ENCODE results near the gene DNAJC5G. TPM values are rescaled to one million over a fixed set of nuclear protein-coding genes. Genes with fewer than 3 reads are reported as not detected.

The DNAJC5G gene
- total and polyA plus RNA-seq, 4 donors = 0.22 to 1.7 (median 0.49) TPM

- H3K4me3 ChIP-seq (ENCODE audit: low read depth, low read length) = no peak overlapping the region
- WGBS (ENCODE audit: insufficient coverage) = 52% methylated on average over 9 of the region's 13 CpGs
- peaks cover 2% of the 10 kb centered on the region for H3K27me3 ChIP-seq (ENCODE audit: control insufficient read depth, insufficient read depth, low read length)
- no peak for DNase-seq (ENCODE audit: low read depth in 4 of 6, low spot score in 6 of 6)
- H3K27ac ChIP-seq (ENCODE audit: low read depth, low read length) = no peak overlapping the region
- no peaks in the 10 kb centered on the region for H3K9me3 ChIP-seq (ENCODE audit: control insufficient read depth, insufficient read depth, low read length)
- H3K4me1 ChIP-seq (ENCODE audit: control insufficient read depth, insufficient read depth, low read length) = peaks cover 23% of the 10 kb centered on the region
- H3K36me3 ChIP-seq (ENCODE audit: control insufficient read depth, insufficient read depth, low read length) = peaks cover 3% of the 10 kb centered on the region
Measured at GRCh38 chr2:27250652-27251379, 24.4 kb upstream of the DNAJC5G start.

GRCh38 chr2:27251766-27252165, 23.5 kb upstream of the DNAJC5G start:
- Histone ChIP-seq H3K27me3 (ENCODE audit: control insufficient read depth, insufficient read depth, low read length) (peaks cover 2% of the 10 kb centered on the region), H3K27ac (ENCODE audit: low read depth, low read length) (no peak overlapping the region), H3K36me3 (ENCODE audit: control insufficient read depth, insufficient read depth, low read length) (peaks cover 7% of the 10 kb centered on the region)

GRCh38 chr2:27255187-27255586, 20.0 kb upstream of the DNAJC5G start:
- Histone ChIP-seq H3K9me3 (ENCODE audit: control insufficient read depth, insufficient read depth, low read length) (no peaks in the 10 kb centered on the region), H3K4me1 (ENCODE audit: control insufficient read depth, insufficient read depth, low read length) (peaks cover 19% of the 10 kb centered on the region), H3K27me3 (ENCODE audit: control insufficient read depth, insufficient read depth, low read length) (peaks cover 7% of the 10 kb centered on the region), H3K36me3 (ENCODE audit: control insufficient read depth, insufficient read depth, low read length) (peaks cover 21% of the 10 kb centered on the region), H3K27ac (ENCODE audit: low read depth, low read length) (no peak overlapping the region), H3K4me3 (ENCODE audit: low read depth, low read length) (no peak overlapping the region)
- 56% methylated on average over 12 of the region's 13 CpGs for WGBS (ENCODE audit: insufficient coverage)
- DNase-seq (ENCODE audit: low read depth in 4 of 6, low spot score in 6 of 6) = no peak

More at GRCh38 chr2:27251766-27252165, 23.5 kb upstream of the DNAJC5G start:
- WGBS (ENCODE audit: insufficient coverage) = 60% methylated on average over 10 of the region's 13 CpGs
- Histone ChIP-seq H3K4me1 (ENCODE audit: control insufficient read depth, insufficient read depth, low read length) (peaks cover 23% of the 10 kb centered on the region), H3K4me3 (ENCODE audit: low read depth, low read length) (no peak overlapping the region), H3K9me3 (ENCODE audit: control insufficient read depth, insufficient read depth, low read length) (no peaks in the 10 kb centered on the region)
- DNase-seq (ENCODE audit: low read depth in 4 of 6, low spot score in 6 of 6) = peak in 2 of 6 donors; percentile 20 to 91

GRCh38 chr2:27255660-27256059, 19.6 kb upstream of the DNAJC5G start:
- DNase-seq (ENCODE audit: low read depth in 4 of 6, low spot score in 6 of 6) = no peak
- peaks cover 16% of the 10 kb centered on the region for H3K4me1 ChIP-seq (ENCODE audit: control insufficient read depth, insufficient read depth, low read length)
- WGBS (ENCODE audit: insufficient coverage) = 54% methylated on average over 1 of the region's 1 CpG
- peaks cover 21% of the 10 kb centered on the region for H3K36me3 ChIP-seq (ENCODE audit: control insufficient read depth, insufficient read depth, low read length)
- H3K9me3 ChIP-seq (ENCODE audit: control insufficient read depth, insufficient read depth, low read length) = no peaks in the 10 kb centered on the region
- no peak overlapping the region for H3K27ac ChIP-seq (ENCODE audit: low read depth, low read length)
- H3K27me3 ChIP-seq (ENCODE audit: control insufficient read depth, insufficient read depth, low read length) = peaks cover 12% of the 10 kb centered on the region
- no peak overlapping the region for H3K4me3 ChIP-seq (ENCODE audit: low read depth, low read length)

- no peak for DNase-seq (ENCODE audit: low read depth in 4 of 6, low spot score in 6 of 6)
- H3K4me3 ChIP-seq (ENCODE audit: low read depth, low read length) = no peak overlapping the region
- peaks cover 23% of the 10 kb centered on the region for H3K27me3 ChIP-seq (ENCODE audit: control insufficient read depth, insufficient read depth, low read length)
- H3K27ac ChIP-seq (ENCODE audit: low read depth, low read length) = no peak overlapping the region
- no peaks in the 10 kb centered on the region for H3K9me3 ChIP-seq (ENCODE audit: control insufficient read depth, insufficient read depth, low read length)
- H3K4me1 ChIP-seq (ENCODE audit: control insufficient read depth, insufficient read depth, low read length) = peaks cover 5% of the 10 kb centered on the region
- H3K36me3 ChIP-seq (ENCODE audit: control insufficient read depth, insufficient read depth, low read length) = peaks cover 21% of the 10 kb centered on the region
- WGBS (ENCODE audit: insufficient coverage) = 65% methylated on average over 7 of the region's 7 CpGs
Measured at GRCh38 chr2:27256855-27257454, 18.3 kb upstream of the DNAJC5G start.

GRCh38 chr2:27258051-27258450, 17.2 kb upstream of the DNAJC5G start:
- WGBS (ENCODE audit: insufficient coverage) = 85% methylated on average over 6 of the region's 8 CpGs
- Histone ChIP-seq H3K36me3 (ENCODE audit: control insufficient read depth, insufficient read depth, low read length) (peaks cover 21% of the 10 kb centered on the region), H3K4me1 (ENCODE audit: control insufficient read depth, insufficient read depth, low read length) (peaks cover 12% of the 10 kb centered on the region), H3K27ac (ENCODE audit: low read depth, low read length) (no peak overlapping the region), H3K9me3 (ENCODE audit: control insufficient read depth, insufficient read depth, low read length) (no peaks in the 10 kb centered on the region), H3K27me3 (ENCODE audit: control insufficient read depth, insufficient read depth, low read length) (peaks cover 31% of the 10 kb centered on the region), H3K4me3 (ENCODE audit: low read depth, low read length) (no peak overlapping the region)
- no peak for DNase-seq (ENCODE audit: low read depth in 4 of 6, low spot score in 6 of 6)

GRCh38 chr2:27261241-27261925, 13.8 kb upstream of the DNAJC5G start:
- no peak overlapping the region for H3K27ac ChIP-seq (ENCODE audit: low read depth, low read length)
- H3K9me3 ChIP-seq (ENCODE audit: control insufficient read depth, insufficient read depth, low read length) = no peaks in the 10 kb centered on the region
- peaks cover 60% of the 10 kb centered on the region for H3K27me3 ChIP-seq (ENCODE audit: control insufficient read depth, insufficient read depth, low read length)
- DNase-seq (ENCODE audit: low read depth in 4 of 6, low spot score in 6 of 6) = peak in 1 of 6 donors; percentile 51
- peaks cover 15% of the 10 kb centered on the region for H3K36me3 ChIP-seq (ENCODE audit: control insufficient read depth, insufficient read depth, low read length)
- peaks cover 34% of the 10 kb centered on the region for H3K4me1 ChIP-seq (ENCODE audit: control insufficient read depth, insufficient read depth, low read length)
- no peak overlapping the region for H3K4me3 ChIP-seq (ENCODE audit: low read depth, low read length)
- 49% methylated on average over 6 of the region's 11 CpGs for WGBS (ENCODE audit: insufficient coverage)

- Histone ChIP-seq H3K9me3 (ENCODE audit: control insufficient read depth, insufficient read depth, low read length) (no peaks in the 10 kb centered on the region), H3K27me3 (ENCODE audit: control insufficient read depth, insufficient read depth, low read length) (peaks cover 60% of the 10 kb centered on the region), H3K4me3 (ENCODE audit: low read depth, low read length) (no peak overlapping the region), H3K36me3 (ENCODE audit: control insufficient read depth, insufficient read depth, low read length) (peaks cover 13% of the 10 kb centered on the region), H3K27ac (ENCODE audit: low read depth, low read length) (no peak overlapping the region), H3K4me1 (ENCODE audit: control insufficient read depth, insufficient read depth, low read length) (peaks cover 34% of the 10 kb centered on the region)
- DNase-seq (ENCODE audit: low read depth in 4 of 6, low spot score in 6 of 6) = no peak
- WGBS (ENCODE audit: insufficient coverage) = under 1% methylated on average over 40 of the region's 40 CpGs
Measured at GRCh38 chr2:27261926-27262298, 13.3 kb upstream of the DNAJC5G start.

GRCh38 chr2:27262379-27263286, 12.6 kb upstream of the DNAJC5G start, which contains the start of gene SLC30A3:
TSS of gene SLC30A3 (minus strand) at chr2:27263047. CDS start at chr2:27262906, 141 bp downstream.
- Histone ChIP-seq H3K4me1 (ENCODE audit: control insufficient read depth, insufficient read depth, low read length) (peaks cover 34% of the 10 kb centered on the region), H3K4me3 (ENCODE audit: low read depth, low read length) (peak within 1 kb of the TSS; percentile 36), H3K36me3 (ENCODE audit: control insufficient read depth, insufficient read depth, low read length) (peaks cover 8% of the 10 kb centered on the region), H3K9me3 (ENCODE audit: control insufficient read depth, insufficient read depth, low read length) (no peaks in the 10 kb centered on the region), H3K27me3 (ENCODE audit: control insufficient read depth, insufficient read depth, low read length) (peaks cover 64% of the 10 kb centered on the region), H3K27ac (ENCODE audit: low read depth, low read length) (no peak within 1 kb of the TSS)
- DNase-seq (ENCODE audit: low read depth in 4 of 6, low spot score in 6 of 6) = peak in 4 of 6 donors; percentile 27 to 92 (median 60)
- WGBS (ENCODE audit: insufficient coverage) = under 1% methylated on average over 96 of the region's 96 CpGs

Data from spinal cord (tissue), 10 donors.